ENCODE data around the gene CYTH3.

DNA sequence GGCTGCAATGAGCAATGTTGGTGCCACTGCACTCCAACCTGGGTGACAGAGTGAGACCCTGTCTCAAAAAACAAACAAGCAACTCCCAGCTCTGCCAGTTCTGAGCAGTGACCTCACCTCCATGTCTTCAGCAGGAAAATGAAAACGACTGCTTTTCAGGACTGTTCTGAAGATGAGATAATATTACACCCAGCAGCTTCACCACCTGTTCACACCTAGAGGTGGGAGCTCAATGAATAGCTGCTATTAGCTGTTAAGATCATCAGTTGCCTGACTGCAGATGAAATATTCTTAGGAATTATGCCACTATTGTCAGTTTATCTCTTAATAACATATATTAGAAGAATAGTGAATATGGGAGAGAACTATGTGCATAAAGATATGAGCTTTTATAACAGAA is 48.4 kb upstream of the CYTH3 start:
- no peak for TF ChIP-seq CTCF (IDR thresholded peaks at IDR 0.05 in 2 of 3, conservative IDR thresholded peaks at IDR 0.05 in 1 of 3; ENCODE audit: borderline replicate concordance in 1 of 3, insufficient read depth in 1 of 3, low read depth in 2 of 3, low read length in 2 of 3)
- no peak for TF ChIP-seq POLR2A (IDR thresholded peaks at IDR 0.05; ENCODE audit: borderline replicate concordance, extremely low read depth, insufficient read depth, insufficient read length)
- TF ChIP-seq ATF3 (IDR thresholded peaks at IDR 0.05): no peak
